Activated T-helper 1 cell treated with Interleukin-2 at 50 U/mL for 16 hours (primary cell): ENCODE data around the gene CTSZ.
"Not testable (repeated sequence)": the region's sequence is repeated elsewhere in the genome, so short reads cannot be mapped to it uniquely, and the experiment has no call there.

ENCODE experiments used
- DNase-seq: peaks from one replicate; pipeline ENCODE4 v3.0.0-alpha.2; 2020; ENCODE audit warnings: low read depth

Gene CTSZ

DNA sequence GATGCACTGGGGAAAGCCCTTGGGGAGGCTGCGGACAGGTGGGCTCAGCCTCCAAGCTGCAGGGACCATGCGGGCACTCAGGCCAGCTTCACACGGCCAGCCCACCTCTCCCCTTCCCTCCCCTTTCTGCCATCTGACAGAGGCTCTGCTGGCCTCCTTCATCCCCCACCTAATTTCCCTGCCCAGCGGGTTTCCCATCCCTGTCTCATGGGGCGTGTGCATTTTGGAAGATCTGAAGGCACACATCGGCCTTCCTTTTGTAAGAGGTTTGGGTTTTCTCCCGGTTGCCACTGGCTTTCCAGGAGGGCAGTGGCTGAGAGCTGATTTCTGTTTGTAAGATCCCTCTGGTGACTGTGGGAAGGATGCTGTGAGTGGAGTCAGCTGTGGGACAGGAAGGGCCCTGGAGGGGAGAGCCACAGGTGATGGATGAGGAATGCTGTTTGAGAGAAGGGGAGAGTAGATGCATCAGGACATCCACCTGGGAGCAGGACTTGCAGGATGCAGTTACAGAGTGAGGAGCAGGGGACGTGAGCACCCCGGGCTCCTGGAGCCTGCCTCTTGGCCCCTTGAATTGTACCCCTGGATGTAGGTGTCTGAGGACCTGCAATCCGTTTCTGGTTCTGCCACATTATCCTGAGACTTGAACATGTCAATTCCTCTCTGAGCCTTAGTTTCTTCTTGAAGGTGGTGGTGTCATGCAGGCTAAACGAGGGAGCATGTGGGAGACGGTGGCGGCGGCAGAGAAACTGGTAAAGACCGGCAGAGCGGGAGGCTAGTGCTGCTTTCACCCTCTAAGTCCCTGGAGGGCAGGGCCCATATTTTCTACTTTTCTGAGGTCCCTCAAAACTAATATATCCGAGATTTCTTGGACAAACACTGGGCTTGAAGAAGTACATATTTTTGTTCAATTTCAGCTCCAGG is 6.2 kb upstream of the CTSZ start:
- DNase-seq: no peak

DNA sequence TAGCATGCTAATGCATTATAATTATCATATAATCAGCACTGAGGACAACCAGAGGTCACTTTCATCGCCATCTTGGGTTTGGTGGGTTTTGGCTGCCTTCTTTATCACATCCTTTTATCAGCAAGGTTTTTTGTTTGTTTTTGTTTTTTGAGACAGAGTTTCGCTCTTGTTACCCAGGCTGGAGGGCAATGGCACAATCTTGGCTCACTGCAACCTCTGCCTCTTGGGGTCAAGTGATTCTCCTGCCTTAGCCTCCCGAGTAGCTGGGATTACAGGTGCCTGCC is 4.8 kb upstream of the CTSZ start:
- not testable (repeated sequence) for DNase-seq

DNA sequence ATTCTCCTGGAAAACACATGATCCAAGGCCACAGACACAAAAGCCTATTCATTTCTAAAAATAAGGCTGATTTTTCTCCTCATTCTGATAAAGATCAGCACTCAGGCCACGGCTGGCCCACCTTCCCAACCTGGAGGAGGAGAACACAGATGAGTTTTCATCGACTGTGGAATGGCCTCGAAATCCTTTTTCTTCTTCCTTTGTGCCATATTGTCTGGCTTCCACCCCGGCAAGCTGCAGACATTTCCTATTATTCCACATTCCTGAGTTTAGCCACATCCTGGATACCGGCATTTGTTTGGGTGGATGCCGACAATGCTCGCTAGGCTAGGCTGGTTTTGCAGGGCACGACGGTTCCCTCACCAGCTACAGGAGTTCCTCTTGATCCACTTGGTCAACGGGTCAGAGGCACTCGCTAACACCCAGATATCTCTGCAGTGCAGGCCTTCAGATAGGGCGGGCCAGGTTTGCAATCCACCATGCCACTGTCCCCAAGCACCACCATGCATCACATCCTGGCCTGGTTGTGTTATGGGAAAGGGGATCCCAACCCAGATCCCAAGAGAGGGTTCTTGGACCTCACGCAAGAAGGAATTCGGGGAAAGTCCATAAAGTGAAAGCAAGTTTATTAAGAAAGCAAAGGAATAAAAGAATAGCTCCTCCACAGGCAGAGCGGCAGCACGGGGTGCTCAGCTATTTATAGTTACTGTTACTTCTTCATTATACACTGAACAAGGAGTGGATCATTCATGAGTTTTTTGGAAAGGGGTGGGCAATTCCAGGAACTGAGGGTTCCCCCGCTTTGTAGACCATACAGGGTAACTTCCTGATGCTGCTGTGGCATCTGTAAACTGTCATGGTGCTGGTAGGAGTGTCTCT is 4.2 kb upstream of the CTSZ start:
- DNase-seq: no peak

DNA sequence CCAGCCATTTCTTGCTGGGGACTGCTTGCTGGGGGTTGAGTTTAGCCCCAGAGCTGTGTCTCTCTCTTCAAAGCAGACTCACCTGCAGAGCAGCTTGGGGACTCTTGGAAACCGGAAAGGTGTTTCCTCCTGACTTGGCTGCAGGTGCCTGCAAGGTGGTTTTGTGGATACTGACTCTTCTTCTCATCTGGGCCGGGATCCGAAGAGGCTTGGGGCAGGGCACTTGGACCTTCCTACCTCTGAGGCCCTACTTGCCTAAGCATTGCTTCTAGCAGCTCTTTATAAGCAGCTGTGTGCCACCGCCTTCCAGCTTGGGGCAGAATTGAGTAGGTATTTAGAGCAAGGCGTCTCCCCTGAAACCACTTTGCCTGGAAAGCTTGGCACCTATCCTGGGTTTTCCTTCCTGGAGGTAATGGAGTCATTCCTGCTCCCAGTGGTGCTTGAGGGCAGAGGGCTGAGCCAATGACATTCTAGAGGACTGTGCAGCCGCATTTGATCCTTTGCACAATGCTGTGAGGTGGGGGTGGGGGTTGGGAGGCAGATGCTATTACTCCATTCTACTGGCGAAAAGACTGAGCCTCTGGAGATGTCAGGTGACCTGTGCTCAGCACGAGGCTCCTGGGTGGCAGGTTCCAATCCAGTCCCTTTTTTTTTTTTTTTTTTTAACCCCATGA is 3.4 kb upstream of the CTSZ start:
- no peak for DNase-seq

DNA sequence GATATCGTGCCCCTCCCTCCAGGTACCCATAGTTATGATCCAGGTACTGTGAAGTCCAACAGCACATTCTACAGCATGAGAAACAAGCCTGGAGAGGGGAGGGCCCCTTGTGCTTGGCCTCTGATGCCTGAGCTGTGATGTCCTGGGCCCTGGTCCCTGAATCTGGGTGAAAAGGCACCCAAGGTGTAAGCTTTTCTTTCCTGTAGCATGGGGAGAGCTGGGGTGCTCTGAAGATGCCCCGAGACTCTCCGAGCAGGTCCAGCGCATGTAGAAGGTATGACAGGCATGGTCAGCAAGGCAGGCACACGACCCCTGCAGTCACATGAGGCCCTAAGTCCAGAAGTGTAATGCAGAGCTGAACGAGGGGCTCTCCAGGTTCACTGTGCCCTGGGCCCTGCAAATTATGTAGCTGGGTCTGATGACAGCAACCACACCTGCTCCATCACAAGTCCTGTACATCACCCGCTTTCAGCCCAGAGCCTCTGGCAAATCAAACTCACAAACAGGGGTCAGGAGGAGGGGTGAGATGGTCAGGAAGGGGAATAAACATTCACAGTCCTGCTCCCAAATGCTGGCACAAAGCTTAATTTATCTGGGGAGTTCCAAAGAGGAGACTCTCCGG is 1.8 kb upstream of the CTSZ start:
- DNase-seq: no peak

DNA sequence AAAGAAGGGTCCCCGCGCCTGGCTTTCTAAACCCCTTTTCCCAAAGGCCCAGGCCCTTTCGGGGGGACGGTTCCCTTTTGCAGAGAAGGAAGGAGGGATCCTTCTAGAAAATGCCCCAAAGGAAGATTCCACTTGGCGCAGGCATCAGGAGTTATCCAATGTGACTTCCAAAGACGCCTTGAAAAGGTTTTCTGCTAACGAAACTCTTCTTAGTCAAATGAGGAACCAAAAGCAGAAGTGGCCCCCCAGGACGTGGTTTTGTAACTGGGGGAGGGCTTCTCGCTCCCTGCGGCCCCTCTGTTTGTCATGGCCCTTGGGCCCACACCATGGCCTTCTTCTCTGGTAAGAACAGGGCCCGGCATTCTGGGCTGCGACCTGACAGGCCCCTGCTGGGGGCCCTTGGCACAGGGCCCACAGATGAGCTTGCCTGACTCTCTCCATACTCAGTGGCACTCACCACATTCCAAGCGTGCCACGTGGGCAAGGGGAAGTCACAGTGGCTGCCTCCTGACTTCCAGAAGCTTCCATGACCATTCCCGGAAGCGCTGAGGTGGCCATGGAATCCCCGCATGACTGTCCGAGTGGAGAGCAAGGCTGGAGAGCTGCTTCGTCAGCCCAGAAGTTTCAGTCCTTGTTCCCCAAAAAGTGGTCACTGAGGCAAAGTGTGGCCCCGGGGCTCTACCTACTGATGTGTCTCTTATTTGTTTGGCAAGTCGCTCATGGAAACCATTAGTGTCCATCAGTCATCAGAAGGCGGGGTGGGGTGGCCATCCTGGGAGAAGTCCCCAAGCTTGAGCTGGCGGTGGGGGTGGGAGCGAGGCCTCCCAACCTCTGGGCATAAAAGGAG is 834 bp upstream of the CTSZ start:
- no peak for DNase-seq

DNA sequence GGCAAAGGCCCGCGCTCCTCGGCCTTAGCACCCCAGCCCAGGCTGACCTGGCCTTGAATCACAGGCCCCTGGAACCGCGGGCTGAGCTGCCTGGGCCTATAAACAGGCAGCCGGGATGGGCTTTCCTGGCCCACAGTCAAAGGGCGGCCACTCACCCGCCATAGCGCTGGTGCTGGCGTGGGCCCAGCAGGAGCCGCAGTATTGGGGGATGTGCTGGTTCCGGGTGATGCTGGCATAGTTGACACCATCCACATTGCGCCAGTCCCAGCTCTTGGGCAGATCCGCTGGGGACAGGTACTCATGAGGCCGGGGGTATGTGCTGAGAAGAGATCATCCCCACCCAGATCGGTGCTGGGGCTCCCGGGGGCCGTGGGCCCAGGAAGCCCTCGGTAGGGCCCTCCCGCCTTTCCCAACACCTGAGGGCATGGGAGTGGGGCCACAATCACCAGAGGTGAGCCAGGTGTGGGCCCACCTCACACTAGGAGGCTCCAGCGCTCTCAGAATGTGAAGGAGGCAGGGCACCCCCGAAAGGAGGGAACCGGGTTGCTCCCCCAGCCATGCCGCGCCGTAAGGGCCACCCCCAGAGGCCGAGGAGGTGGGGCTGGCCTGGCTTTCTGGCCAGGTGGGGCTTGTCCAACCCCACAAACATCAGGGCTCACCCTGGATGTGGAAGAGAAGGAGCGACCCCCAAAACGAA is 739 bp downstream of the CTSZ start:
- DNase-seq: no peak

DNA sequence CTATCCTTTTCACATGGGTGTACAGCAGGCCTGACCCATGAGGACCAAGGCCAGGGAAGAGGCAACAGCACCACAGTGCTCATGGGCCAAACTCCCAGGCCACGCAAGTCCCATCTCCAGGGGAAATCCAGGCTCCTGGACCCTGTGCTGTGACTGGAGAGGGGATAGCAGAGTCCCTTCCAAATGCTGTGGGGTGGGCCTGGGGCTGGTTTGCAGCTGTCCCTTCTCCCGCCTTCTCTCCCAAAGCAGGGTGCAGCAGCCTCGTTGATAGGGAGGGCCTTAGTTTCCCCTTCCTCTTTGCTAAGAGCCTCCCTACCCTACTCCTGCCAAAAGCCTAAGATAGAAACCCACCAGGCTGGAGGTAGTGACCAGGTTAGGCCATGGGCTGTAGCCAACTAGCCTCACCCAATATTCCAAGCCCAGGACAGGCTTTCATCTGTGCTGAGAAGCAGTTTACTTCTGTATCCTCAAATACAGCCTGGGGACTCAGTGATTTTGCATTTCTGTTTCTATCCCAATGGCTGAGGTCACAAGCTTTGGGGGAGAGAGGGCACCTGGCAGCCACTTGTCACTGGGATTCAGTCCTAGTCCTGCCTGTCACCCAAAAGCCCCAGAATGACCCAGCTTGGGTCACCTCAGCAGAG is 1.4 kb downstream of the CTSZ start:
- DNase-seq: no peak

DNA sequence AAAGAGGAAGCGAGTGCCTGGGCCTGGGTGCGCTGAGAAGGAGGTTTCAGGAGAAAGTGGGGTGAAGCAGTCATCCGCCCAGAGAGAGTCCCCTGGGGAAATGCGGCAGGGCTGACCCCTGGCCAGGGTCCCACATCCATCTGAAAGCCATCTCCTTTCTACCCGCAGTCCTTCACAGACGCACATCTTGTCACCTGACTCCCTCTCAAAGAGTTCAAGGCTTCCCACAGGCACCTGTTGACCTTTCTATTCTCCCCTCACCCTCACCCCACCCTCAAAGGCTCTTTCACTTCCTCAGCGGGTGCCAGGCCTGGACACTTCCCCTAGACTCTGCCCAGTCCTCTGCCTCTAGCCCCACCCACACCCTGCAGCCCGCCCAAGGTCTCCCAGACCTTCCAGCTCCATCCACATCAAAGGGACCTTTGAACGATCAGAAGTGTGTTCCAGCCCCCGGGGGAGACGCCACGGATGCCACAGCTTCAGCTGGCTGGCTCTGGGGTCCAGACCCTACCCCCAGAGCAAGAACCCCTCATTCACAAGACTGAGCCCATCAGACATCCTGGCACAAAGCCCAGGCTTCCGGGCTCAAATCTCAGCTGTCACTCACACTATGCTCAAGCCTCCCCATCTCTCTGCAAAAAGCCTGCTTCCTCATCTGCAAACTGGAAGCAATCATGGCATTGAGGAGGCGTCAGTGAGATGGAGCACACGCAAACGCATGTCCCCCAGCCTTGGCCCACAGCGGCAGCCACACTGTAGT is 2.1 kb downstream of the CTSZ start:
- DNase-seq: peak; percentile 18

DNA sequence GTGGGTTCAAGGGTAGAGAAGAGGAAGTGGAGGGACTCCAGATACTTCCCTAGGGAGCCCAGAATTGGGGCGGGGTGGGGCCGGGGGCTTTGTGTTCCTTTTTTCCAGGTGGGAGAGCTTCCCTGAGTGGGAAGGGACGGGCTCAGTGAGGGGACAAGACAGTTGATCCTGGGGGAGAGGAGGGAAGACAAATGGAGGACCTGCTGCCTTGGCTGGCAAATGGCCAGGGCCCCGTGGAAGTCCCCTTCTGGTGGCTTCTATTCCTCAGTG is 2.6 kb downstream of the CTSZ start:
- no peak for DNase-seq

DNA sequence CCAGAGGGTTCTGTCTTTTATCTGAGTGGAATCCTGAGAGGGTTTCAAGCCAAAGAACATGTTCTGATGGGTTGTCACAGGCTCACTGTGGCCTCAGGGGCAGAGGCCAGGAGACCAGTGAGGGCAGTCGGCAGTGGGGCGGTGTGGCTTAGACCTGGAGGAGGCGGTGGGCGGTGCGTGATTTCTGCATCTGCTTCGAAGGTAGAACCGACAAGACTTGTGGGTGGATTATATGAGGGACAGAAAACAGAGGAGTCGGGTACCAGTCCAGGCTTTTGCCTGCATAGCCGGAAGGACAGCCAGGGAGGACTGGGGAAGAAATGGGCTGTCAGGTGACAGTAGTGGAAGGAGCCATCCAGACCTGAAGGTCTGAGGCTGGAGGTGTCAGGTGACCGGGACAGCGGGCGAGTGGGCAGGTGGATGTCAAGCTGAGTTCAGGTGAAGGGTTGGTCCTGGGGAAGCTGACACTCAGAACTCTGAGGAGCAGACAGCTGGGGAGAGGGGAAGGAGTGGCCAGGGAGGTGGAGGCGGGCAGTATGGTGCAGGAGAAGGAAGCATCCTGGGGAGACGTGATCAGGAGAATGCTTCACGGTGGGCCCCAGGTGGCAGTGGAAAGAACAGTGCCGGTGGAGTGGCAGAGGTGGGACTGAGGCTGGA is 3.1 kb downstream of the CTSZ start:
- no peak for DNase-seq

DNA sequence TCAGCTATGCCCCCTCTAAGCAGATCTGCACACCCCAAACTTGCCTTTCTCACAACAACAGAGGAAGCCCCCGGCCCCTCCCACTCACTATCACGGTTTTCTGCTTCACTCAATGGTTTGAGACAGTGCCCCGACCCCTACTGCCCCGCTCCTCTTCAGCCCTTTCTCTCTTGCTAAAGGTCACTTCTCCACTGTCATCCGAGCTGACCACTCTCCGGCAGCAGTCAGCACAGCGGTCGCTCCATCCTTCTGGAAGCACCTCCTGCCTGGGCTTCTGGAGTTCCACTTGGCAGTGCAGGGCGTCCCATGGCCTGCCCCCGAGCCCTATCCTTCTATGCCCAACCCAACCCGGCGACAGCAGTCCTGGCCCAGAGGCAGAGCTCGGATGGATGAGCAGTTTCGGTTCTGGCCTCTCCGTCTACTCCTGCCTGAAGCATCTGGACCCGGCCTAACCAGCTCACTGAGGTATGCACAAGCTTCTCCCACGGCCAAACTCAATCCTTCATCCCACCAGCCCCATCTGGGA is 4.1 kb downstream of the CTSZ start:
- DNase-seq: no peak

DNA sequence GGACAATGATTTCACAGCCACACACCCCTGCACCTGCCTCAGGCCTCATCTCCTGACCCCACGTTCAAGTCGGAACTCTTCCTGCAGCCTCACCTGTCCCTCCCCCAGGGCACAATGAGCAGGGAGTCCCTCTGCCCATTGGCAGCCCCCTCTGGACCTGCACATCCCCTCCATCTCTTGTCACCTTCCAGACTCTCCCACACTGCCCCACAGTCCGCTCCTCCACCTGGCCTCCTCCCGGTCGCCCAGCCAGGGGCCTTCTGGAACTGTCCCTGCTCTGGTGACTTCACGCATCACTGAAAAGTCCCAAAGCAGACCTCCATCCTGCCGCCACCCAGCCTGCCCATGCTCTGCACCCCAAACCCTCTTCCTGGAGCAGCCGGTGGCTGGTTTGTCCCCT is 4.7 kb downstream of the CTSZ start:
- no peak for DNase-seq

DNA sequence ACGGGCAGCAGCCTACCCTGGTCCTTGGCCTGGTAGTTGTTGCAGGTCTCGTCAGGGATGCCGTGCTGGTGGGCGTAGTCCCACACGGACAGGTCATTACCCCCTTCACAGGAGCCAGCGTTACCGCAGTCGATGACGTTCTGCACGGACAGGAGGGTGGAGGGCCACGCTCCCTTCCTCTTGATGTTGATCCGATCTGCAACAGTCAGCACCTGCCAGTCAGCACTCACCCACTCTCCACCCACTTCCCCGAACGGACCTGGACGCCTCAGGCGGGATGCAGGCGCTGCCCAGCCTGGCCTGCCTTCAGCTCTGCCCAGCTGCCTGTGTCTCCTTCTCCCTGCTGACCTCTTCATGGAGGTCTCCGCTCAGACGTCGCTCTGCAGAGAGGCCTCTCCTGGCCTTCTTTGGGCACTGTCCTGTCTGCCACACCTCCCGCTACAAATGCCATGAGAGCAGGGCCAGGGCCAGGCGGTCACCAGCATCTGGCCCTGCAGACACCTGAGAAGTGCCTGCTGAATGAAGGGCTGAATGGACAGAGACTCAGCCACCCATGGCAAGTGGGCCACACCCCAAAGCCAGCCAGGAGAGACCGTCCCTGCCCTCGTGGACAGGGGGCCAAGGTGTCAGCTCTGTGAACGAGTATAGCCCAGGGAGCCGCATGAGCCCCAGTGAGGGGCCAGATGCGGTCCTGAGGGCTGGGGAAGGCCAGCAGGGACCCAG is 5.4 kb downstream of the CTSZ start:
- no peak for DNase-seq

DNA sequence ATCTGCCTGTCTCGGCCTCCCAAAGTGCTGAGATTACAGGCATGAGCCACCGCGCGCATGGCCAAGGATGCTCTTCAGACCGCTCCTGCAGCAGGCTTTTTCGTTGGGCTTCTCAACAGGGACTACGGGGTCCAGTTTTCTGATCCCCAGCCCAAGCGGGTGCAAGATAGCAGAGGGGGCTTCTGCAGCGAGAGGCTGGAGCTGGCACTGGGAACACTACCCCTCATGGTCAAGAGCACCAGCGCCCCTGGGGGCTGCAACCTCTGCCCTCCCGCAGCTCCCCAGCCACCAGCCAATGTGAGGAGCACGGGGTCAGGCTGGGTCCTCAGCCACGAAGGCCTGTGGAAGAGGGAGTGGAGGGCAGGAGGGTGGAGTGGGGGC is 6.0 kb downstream of the CTSZ start:
- DNase-seq: no peak

DNA sequence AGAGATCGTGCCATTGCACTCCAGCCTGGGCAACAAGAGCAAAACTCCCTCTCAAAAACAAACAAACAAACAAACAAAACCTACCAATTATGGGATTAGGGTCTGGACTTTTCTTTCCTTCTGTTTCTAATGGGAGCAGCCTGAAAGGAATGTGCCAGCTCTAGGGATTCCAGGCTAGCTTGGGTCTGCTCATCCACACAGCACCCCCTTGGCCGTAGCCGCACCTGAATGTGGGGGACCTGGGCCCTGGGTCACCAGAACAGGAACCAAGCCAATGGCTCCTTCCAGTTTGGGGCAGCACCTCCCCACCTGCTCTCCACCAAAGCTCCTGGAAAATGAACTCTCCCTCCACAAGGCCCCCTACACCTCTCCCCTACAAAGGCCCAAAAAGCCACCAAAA is 6.7 kb downstream of the CTSZ start:
- DNase-seq: no peak

DNA sequence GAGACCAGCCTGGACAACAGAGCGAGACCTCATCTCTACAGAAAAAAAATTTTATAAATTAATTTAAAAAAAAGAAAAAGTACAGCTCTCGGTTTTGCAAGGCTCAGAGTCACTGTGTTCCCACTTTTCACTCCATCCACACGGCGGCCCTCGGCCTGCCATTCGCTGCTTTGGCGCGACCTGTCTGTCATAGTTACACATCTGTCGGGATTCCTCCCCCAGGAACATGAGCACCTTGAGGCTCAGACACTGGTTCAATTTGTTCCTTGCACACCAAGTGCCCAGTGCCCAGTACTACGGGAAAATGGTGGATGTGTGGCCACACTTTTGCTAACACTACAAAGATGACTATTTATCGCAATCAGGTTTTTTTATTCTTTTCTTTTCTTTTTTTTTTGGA is 8.4 kb downstream of the CTSZ start:
- DNase-seq: no peak

DNA sequence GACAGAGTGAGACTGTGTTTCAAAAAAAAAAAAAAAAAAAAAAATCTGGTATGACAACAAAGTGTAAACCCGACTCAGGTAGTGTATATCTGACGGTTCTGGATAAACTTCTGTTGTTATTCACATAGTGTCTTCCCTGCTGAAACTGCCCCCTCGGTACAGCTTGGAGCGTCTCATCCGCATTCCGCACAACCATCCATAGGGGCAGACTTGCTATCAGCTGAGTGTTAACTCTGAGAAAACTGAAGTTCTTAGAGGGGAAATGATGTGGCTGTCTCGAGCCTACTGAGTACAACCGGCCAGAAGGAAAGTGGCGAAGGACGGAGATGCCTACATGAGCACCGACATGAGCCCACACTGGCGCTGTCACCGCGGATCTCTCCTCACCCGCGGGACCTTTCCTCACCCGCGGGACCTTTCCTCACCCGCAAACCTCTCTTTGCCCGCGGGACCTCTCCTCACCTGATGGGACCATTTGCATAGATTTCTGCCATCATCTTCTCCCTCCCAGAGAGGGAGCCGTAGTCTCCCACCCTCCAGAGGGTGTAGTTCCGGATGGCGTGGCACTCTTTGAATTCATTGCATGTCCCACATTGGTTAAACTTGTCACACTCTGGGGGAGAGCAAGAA is 9.8 kb downstream of the CTSZ start:
- DNase-seq: no peak
